Measurements from ENCODE around the gene COL7A1. TPM values are rescaled to one million over a fixed set of nuclear protein-coding genes. Genes with fewer than 3 reads are reported as not detected.
"Not testable (repeated sequence)": the region's sequence is repeated elsewhere in the genome, so short reads cannot be mapped to it uniquely, and the experiment has no call there.

Gene COL7A1
- total RNA-seq, 1 experiment from 2014 or later: 0.26 TPM

DNA sequence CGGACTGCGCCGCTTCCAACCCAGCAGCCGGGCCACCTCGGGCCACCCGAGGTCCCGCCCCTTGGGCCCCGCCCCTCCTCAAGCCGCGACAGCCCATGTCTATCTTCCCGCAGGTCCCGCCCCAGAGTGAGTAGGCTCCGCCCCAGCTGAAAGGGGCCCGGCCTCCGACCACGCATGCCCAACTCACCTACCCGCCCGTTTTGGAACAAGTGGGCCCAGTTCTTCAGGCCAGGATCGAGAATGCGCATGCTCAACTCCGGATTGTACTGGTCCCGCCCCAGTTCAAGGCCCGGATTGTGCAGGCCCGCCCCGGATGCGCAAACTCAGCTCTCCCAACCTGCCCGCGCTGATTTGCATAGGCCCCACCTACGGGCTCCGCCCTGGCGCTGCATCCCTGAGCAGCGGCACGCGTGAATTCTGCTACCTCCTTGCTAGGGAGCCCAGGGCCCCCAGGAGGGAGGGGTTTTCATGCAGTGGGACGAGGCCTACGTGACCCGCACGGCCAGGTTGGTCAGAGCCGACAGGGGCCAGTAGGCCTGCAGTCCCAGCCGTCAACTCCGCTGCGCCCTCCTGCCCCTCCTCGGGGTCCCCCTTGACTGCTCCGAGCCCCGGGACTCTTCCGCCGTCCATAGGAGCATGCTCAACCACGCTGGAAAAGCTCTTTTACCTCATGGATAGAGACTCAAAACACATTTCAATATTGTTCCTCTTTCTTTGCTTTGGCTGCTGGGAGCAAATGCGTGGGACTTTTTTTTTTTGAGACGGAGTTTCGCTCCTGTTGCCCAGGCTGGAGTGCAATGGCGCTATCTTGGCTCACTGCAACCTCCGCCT is 38.1 kb downstream of the COL7A1 start, which contains the start of gene PFKFB4:
PFKFB4 (minus strand) TSS at position 8 of the 831 bp plus-strand sequence. CDS start 26 bp downstream, outside the sequence.
- in situ Hi-C loops (cut with HindIII; ENCODE audit: low pct_unique_long_range_greater_than_20kb, low sequenced_read_pairs): no loop called here

DNA sequence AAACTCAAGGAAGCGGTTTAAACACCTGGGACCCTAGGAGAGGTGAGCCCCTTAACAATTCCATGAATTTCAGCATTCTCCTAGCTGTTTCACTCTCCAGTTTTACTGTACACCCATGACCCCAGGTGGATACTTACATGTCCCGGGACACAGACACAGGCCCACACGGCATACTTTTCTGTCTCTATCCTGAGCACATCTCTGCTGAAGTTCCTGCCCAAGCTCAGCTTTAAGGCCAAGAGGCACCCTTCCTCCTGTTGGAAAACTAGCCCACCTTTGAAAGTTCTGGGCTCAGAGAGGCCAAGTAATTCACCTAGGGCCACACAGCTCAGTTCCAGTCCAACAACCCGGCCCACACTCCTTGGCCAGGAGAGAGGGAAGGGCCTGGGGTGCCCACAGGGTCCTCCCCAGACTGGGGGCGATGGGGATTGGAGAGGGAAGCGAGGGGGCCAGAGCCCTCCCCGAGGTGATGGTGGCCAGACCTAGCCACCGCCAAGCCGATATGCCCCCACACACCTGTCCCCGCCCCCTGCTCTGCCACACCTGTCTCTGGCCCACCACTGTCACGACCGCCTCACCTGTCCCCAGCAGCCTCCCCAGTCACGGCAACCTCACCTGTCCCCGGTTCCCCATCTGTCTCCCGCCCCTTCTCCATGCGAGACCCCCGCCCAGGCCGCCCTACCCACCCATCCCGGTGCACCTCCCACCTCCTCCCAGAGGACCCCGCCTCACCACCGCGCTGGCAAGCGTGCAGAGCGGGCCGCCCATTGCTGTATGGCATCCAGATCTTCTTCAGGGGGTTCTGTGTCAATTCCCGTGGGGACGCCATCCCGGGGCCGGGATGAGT is 39.0 kb downstream of the COL7A1 start:
- in situ Hi-C loops (cut with HindIII; ENCODE audit: low pct_unique_long_range_greater_than_20kb, low sequenced_read_pairs): no loop called here
- DNase-seq (ENCODE audit: low read depth, low spot score): no peak

More for the DNA sequence above, 38.1 kb downstream of the COL7A1 start, which contains the start of gene PFKFB4:
- peak; percentile 99 for DNase-seq (ENCODE audit: low read depth, low spot score)

DNA sequence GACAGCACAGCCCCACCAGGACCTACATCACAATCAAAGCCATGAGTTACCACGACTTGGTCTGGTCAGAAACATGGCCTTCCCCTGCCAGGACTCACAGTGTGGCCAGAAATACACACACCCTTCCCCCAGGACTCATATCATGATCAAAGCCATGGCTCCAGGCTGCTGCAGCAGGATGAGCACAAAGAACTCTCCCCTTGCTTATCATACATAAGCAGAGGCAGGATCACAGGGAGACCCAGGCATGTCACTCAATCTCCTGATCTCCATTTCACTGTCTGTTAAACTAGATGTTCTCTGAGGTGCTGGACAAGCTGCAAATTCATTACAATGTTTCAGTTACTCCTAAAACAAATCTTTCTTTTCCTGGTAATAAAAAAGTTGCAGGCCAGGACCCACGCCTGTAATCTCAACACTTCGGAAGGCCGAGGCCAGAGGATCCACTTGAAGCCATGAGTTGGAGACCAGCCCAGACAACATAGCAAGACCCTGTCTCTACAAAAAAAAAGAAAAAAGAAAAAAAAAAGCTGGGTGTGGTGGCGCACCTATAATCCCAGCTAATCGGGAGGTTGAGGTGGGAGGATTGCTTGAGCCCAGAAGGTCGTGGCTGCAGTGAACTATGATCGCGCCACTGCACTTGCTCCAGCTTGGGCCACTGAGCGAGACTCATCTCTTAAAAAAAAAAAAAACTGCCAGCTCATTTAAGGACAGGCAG is 39.7 kb downstream of the COL7A1 start:
- in situ Hi-C loops (cut with HindIII; ENCODE audit: low pct_unique_long_range_greater_than_20kb, low sequenced_read_pairs): no loop called here
- no peak for DNase-seq (ENCODE audit: low read depth, low spot score)

DNA sequence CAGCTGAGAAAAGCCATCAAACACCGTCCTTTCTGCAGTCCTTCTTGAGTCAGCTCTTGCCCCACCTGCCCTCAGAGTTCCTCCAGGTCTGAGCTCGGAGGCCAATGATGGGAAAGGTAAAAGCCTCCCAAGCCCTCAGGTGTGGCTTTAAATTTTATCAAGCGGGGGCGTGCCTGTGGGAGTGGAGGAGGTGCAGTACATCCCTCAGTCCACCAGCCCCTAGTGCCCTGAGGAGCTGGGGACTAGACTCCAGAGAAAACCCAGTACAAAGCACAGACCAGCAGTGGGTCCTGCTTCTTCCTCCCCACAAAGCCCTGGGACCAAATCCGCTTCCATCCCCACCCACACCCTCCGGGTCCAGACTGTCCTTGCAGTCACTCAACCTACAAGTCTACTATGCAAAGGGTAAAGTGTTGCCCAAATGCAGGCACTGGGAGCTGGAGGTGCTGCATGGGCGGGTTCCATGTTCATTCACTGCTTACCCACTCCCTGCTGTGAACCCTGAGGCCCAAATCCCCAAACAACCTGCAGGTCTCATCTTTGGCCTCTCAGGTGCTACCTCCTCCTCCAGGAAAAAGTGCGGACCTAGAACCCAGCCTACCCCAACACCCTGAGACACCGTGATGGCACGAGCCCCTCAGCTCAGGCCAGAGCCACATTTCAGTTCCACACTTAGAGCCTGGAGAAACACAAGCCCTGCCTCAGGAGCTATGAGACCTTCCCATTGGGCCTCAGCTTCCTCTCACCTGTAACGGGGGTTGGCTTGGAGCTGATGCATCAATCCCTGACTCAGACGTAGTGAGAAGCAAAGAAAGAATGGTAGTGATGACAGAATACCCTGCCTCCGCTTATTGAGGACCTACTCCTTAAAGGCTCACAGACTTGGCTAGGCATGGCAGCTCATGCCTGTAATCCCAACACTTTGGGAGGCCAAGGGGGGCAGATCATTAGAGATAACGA is 41.0 kb downstream of the COL7A1 start:
- in situ Hi-C loops (cut with HindIII; ENCODE audit: low pct_unique_long_range_greater_than_20kb, low sequenced_read_pairs): no loop called here
- DNase-seq (ENCODE audit: low read depth, low spot score): no peak

DNA sequence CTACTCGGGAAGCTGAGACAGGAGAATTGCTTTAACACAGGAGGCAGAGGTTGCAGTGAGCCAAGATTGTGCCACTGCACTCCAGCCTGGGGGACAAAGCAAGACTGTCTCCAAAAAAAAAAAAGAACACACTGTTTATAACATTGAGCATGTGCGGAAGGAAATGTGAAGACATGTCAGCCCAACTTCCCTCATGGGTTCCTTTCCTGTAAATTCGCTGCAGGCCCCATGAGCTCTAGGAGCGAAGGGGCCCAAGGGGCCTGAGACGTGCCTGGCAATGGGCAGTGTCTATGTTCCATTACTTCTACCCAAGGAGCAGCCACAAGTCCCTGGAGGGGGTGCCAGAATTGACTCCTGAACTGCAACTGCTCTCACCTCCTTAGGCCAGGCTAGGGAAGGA is 41.8 kb downstream of the COL7A1 start:
- in situ Hi-C loops (cut with HindIII; ENCODE audit: low pct_unique_long_range_greater_than_20kb, low sequenced_read_pairs): no loop called here
- no peak for DNase-seq (ENCODE audit: low read depth, low spot score)

DNA sequence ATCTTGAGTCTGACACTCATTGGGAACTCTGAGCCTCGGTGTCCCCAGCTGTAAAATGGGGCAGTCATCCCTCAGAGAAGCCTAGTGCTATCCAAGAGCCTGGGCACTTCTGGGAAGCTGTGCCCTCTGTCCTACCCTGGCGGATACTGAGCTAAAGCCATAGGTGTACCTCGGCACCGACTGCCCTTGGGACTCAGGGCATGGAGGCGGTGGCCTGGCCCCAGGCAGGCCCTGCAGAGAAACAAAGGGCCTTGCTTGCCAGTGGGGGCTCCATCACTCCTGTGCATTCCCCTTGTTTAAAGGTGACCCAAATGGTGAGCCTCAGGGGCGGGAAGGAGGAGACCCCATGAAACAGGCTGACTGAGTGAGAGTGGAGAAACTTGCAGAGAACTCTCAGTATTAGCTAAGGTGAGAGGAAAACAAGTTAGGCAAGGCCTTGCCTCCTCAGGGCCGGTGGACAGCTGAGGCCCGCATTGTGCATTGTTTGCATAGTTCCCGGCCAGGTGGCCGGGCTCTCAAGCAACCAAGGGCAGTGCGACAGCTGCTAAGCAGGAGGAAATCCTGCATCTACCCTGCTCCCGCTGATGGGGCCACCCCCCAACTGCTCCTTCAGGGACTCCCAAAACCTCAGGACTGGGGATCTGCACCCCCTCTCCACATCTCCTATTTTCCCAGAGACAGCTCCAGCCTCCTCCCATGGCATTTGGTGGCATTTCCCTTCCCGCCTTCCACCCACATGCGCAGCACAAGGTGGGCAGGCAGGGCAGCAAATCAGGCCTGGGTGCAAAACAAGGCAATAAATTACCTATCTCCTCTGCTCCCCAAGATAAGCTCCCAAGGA is 42.8 kb downstream of the COL7A1 start:
- DNase-seq (ENCODE audit: low read depth, low spot score): no peak
- in situ Hi-C loops (cut with HindIII; ENCODE audit: low pct_unique_long_range_greater_than_20kb, low sequenced_read_pairs): no loop called here

DNA sequence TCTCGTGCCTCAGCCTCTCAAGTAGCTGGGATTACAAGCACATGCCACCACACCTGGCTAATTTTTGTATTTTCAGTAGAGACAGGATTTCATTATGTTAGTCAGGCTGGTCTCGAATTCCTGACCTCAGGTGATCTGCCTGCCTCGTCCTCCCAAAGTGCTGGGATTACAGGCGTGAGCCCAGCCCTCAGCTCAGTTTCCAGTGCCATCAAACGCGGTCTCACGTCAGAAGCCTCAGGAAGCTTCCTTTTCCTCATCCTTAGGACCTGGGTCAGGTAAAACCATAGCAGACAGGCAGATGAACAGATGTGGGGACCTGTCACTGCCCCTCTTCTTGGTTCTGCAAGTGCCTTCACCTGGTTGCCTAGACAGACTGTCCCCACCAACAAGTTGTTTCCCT is 43.5 kb downstream of the COL7A1 start:
- in situ Hi-C loops (cut with HindIII; ENCODE audit: low pct_unique_long_range_greater_than_20kb, low sequenced_read_pairs); DNase-seq (ENCODE audit: low read depth, low spot score): not testable (repeated sequence)

DNA sequence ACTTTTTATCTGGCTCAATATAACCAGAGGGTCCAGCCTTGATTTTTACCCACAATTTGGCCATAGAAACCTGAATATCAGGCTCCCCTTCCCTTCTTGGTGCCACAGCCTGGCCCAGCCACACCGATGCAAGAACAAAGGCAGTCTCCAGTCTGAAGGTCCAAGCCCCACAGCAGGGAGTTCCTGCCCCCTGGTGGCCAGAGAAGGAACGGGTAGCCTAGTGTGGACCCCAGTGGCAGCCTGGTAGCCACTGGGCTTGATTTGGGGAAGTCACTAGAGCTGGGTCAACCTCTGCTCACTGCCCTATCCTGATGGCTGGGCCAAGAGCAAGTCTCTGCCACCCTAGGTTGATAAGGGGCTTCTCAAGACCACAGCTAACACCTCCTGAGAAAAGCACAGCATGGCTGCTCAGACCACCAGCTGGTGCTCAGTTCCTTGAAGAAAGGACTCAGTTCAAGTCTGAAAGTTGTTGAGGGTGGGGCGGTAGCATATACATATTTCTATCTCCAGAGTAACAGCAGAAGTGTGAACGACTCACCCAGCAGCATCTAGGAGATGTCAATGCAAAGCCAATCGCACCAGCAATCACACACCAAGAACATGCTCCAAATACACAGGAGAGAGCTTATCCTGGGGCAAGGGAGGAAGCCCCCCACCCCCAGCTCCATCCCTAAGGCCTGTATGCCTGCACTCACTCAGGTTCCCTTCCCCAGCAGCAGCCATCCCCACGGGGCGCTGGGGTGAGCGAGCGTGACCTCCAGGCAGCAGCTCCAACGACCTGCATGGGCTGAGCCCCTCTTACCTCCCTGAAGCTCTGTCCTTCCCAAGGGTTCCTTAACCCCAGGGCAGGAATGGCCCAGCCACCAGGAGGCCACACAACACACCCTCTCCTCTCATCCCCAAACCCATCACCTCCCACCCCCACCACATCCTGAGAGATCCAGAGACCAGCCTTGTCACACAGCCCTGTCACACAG is 46.1 kb downstream of the COL7A1 start:
- peak; percentile 85 for DNase-seq (ENCODE audit: low read depth, low spot score)
- in situ Hi-C loops (cut with HindIII; ENCODE audit: low pct_unique_long_range_greater_than_20kb, low sequenced_read_pairs): no loop called here

DNA sequence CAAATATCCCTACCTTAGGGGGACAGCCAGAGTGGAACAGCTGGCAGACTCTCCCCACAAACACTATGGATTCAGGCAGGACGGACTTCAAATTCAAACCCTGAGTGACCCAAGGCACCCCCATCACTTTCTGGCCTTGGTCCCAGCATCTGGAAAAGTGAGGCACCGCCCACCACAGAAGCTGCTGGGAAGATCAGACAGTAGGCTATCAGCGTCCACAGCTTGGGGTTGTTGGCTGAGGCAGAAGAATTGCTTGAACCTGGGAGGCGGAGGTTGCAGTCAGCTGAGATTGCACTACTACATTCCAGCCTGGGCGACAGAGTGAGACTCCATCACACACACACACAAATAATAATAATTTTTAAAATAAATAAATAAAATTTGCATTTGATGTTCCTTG is 47.0 kb downstream of the COL7A1 start:
- in situ Hi-C loops (cut with HindIII; ENCODE audit: low pct_unique_long_range_greater_than_20kb, low sequenced_read_pairs): no loop called here
- DNase-seq (ENCODE audit: low read depth, low spot score): no peak

DNA sequence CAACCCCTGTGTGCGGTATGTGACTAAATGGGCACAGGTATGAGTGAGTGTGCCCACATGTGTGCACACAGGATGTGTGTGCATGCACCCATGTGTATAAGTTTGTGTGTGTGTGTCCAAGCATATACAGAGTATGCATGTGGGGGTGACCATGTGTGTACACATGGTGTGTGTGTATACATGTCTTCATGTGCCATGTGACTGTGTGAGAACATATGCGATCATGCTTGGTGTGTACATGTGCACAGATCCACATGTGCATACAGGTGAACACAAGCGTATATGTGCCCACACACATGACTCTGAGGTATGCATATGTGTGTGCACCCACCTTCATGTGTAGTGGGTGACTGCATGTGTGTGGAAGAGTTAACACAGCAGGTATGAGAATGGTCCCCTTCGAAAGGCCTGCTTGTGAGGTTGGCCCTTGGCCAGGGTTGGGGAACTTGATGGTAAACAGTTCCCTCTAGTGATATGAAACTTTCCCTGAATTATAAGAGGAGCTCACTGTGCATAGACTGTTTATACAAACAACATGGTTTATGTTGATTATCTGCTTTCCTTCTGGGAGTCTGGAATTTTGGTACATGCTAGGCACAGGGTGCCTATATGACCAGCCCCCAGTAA is 48.8 kb downstream of the COL7A1 start:
- in situ Hi-C loops (cut with HindIII; ENCODE audit: low pct_unique_long_range_greater_than_20kb, low sequenced_read_pairs): no loop called here
- no peak for DNase-seq (ENCODE audit: low read depth, low spot score)

DNA sequence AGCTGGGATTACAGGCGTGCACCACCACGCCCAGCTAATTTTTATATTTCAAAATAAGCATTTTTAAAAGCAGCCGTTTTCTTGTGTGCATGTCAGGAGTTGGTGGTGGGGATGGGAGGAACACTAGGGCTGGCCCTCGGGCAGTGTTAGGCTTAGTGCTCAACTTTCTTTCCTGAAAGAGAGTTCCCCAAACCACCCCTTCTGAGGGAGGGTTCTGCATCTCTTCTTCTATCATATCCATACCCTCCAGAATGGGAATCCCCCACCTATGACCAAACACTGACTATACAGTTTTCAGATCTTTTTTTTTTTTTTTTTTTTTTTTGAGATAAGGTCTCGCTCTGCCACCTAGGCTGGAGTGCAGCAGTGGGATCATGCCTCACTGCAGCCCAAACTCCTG is 51.0 kb downstream of the COL7A1 start:
- in situ Hi-C loops (cut with HindIII; ENCODE audit: low pct_unique_long_range_greater_than_20kb, low sequenced_read_pairs): no loop called here
- DNase-seq (ENCODE audit: low read depth, low spot score): no peak

DNA sequence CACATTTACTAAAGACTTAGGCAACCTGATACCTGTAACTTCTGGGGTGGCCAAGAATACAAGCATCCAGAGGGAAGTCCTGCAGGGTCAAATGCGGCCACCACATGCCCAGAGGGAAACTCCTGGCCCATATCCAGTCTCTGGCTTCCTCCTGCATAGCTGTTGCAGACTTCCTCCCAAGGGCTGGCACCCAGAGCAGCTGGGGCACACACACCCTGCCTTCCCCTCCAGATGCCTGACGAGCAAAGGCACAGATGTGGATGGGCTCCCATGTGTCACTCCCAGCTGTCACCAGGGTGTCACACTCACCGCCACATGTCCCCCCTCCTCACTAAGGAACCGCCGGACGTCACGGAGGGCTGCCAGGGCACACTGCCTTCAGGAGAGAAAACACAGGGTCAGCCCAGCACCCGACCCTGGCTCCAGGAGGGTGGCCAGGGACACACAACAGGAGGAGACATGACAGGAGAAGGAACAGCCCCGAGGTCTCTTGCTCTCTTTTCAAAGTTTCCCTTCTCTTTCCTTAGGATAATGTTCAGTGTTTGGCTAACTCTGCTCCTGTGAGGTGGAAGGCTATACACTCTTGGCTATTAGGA is 51.8 kb downstream of the COL7A1 start:
- in situ Hi-C loops (cut with HindIII; ENCODE audit: low pct_unique_long_range_greater_than_20kb, low sequenced_read_pairs): no loop called here
- no peak for DNase-seq (ENCODE audit: low read depth, low spot score)

DNA sequence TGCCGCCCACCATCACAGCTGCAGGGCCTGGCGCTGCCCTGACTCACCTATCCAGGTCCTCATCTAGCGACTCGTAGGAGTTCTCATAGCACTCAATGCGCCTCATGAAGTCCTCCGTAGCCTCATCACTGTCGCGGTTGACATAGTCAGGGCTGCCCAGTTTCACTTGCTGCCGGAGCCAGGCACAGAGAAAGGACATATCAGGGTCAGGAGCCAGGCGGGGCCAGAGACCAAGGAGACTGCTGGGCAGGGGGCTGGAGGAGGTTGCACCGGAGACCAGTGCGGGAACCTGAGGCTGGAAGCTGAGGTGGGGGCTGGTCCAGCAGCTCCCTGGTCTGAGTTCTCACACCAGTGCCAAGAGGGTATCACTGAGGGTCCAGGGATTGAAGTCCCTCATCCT is 56.7 kb downstream of the COL7A1 start:
- in situ Hi-C loops (cut with HindIII; ENCODE audit: low pct_unique_long_range_greater_than_20kb, low sequenced_read_pairs): no loop called here
- DNase-seq (ENCODE audit: low read depth, low spot score): no peak

DNA sequence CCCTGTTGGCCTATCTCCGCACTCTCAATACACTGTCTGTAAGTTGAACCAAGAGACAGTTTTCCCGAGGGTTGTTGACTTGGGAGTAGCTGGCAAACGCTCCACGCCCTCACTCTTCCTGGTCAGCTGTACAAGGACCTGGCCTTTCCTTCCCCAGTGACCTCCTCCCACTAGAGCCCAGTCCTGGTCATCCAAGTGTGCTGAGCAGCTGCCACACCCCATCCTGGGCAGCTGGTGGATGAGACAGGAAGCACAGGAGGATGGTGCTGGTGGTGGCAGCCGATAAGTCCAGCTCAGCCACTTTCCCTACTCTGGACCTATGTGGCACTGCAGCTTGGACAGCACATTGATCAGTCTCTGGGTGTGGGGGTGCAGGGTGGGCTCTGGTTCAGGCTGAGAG is 58.3 kb downstream of the COL7A1 start:
- DNase-seq (ENCODE audit: low read depth, low spot score): no peak
- in situ Hi-C loops (cut with HindIII; ENCODE audit: low pct_unique_long_range_greater_than_20kb, low sequenced_read_pairs): no loop called here

Measured in SK-MEL-5 (cell line).